Stimulated activated naive CD4-positive, alpha-beta T cell treated with Interleukin-2 at 50 U/mL for 16 hours (primary cell): ENCODE results near the gene PPM1J.
"Not testable (repeated sequence)": the region's sequence is repeated elsewhere in the genome, so short reads cannot be mapped to it uniquely, and the experiment has no call there.

Experiments used
- DNase-seq: peaks from one replicate; lab custom pipeline; 2025; lab: John Stamatoyannopoulos, UW

PPM1J gene

DNA sequence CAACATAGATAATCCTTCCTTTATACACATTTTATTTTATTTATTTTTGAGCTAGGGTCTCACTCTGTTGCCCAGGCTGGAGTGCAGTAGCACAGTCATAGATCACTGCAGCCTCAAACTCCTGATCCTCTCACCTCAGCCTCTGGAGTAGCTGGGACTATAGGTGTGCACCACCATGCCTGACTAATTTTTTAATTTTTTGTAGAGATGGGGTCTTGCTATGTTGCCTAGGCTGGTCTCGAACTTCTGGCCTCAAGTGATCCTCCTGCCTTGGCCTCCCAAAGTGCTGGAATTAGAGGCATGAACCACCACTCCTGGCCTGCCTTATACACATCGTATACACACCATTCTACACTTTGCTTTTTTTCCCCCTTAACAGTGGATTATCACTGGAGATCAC, 6.2 kb upstream of the PPM1J start:
- DNase-seq, result not testable (repeated sequence)

DNA sequence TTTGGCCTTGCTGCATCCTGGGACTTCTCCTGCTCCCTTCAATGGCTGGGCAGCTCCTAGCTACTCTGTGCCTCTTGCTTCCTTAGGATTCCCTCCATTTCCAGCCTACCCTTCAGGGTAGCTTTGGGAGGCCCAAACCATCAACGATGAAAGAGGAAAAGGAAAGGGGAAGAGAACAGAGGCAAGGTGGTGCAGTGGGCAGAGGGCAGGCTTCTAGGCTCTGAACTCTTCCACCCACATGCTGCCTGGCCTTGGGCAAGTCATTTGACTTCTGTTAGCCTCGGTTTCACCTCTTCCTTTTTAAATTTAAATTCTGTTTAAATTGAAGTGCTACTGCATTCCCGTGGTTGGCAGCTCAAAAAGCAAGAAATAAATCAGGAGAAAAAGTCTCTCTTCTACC, 5.7 kb upstream of the PPM1J start:
- no peak for DNase-seq

DNA sequence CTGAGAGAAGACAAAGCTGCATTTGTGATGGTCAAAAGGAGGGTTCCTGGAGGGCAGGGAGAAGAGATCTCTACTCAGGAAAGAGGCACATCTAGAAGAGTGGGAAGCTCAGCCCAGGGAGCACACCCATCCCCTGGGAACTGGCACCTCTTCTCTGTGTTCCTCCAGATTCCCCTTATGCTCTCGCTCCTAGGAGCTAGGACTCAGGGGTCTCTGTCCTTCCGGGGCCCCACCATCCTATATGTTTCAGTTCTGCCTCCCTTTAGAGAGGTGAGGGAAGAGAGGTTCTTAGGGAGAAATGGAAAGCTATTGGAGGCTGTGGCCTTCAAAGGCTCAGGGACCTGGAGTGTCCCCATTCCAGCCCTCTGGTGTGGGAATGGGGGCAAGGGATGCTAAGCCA, 4.6 kb upstream of the PPM1J start:
- DNase-seq, result no peak

DNA sequence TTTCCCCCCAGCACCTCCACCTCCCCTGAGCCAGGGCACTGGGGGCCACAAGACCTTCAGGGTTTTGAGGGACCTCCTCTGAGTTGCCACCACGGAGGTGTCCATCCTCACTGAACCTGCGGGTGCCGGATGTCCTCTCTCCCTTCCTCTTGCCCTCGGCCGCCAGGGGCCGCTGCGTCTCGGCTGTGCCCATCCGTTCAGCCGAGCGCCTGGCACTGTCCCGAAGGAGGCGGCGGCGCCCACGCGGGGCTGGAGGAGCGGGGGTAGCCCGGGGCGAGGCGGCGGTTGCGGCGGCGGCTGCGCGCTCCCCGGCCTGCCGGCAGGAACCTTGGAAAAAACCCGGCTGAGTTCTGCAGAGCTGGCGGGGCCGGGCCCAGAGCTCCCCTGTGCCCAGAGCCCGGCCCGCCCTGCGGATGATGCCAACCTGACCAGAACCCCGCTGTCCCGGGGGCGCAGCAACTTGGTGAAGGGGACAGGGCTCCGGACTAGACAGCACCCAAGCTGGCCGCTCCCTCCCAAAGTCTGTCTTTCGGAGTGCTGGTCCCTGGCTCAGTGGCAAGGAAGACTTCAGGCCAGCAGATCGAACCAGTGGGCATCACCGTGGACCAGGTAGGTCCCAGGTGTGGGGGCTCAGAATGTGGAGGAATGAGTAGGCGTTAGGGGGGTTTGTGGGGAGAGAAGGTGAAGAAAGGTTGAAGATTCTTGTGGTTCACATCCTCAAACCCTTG, 3.7 kb upstream of the PPM1J start:
- DNase-seq, result peak; percentile 76

DNA sequence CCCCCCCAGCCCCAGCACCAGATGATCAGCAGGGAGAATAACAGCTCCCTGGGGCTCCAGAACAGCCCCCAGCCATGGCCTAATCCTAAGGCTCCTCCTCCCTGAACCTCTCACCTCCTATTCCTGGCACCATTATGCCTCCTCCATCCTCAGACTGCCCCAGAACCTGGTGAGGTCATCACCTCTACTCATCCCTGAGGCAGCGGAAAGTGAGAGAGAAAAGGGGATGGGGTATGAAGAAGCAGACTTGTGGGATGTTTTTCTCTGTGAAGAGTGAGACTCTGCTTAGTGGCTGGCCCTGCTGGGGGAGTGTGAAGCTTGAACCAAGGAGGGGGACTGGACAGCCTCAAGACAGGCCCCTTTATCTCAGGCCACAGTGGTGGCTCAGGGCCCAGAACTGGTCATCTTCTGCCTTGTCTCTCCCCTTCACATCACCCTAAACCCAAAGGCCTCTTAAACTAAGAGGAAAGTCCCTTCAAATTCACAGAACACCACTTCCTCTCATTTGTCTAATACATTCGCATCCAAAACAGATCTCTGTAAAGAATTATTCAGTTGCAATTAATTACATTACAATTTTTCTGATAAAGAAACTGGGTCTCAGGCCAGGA, 2.2 kb upstream of the PPM1J start:
- DNase-seq, result no peak

DNA sequence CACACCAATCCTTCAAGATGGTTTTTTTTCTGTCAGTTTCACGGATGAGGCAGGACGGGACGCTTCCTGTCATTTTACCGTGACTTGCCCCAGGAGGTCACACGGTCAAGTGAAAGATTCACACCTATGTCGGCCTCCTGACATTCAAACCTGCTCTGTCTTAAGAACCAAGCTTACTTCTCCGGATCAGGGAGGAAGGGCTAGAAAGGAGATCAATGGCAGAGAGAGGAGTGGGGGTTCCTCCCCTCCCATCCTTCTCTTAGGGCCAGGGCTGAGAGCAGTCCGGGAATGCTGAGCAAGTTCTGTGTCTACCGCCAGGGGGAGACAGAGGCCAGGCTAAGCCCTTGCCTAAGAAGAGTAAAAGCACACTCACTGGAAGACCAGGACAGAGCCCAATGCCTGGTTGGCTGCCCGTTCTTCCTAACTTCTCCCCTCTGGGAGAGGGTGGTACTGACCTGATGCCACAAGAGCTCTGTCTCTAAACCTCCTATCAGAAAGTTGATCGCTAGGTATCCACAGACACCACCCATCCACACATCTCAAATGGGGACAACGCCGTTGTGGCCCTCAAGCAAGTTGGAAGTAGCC, 1.1 kb upstream of the PPM1J start:
- DNase-seq, result peak; percentile 72

DNA sequence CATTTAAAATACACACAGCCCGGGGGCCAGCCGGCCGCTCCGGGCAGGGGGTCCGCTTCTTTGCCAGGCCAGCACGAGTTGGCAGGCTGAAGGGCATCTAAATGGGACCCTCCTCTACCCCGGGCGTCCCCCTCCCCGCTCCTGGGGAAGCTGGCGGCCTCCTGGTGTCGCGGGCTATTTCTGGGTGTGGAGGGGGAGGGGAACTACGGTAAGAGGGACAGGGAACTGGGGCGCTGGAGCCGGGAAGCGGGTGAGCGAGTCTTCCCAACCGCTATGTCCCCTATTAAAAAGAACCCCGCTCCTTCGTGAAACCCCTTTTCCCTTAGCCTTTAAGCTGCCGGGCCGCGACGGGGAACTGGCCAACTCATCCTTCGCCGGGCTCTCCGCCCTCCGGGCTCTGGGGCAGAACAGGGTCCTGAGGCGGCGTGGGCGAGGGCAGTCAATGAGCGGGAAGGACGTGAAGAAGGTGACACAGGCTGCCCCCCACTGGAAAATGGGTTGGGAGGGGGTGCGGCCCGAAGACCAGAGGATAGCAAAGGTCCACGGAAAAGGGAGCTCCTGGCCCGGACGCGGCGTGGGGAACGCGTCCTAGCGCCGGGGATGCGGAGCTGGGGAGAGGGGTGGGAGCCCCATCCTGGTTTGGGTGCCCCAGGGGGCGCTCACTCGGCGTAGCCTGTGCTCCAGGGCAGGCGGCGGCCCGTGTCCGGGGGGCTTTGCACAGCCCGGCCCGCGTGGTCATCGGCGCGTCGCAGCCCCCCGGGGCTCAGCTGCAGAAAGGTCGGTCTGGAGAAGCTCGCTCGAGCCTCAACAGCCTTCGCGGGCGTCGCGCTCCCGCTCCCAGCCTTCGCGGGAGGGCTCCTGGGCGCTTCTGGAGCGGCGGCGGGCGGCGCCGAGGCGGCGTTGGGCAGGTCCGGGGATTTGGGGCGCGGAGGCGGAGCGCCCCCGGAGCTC, 544 bp downstream of the PPM1J start:
- no peak for DNase-seq

DNA sequence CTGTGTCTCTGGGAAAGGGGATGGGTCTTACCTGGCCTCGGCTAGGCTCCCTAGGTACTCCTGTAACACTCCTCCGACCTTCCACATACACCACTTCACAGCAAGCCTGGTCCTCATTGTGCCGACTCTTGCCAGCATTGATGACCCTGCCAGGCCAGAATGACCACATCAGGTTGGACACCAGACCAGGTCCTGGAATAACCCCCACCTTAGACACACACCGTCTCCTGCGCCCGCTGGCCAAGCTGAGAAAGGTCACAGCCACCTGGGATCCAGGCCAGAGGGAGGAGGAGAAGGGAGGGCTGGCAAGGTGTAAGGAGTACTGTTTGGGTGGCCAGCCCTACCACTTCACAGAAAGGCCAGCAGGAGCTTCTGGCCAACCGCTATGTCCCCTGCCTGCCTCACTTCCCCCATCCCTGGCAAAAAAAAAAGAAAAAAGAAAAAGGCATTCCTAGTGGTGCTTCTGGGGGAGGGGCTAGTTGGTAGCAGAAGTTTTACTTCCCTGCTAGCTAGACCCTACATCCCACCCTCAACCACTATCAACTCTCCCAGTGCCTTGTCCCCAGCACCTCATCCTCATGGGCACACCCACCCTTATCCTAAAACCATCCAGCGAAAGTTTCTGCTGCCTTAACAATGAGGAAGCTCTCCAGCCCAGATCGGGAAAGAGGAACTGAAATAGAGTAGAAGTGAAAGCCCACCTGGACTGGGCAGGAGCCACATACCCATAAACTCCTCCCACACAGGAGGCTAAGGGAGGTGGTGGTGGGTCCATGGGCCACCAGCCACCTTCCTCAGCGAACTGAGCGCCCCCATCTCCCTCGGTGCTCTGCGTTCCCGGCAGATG, 1.4 kb downstream of the PPM1J start:
- no peak for DNase-seq

DNA sequence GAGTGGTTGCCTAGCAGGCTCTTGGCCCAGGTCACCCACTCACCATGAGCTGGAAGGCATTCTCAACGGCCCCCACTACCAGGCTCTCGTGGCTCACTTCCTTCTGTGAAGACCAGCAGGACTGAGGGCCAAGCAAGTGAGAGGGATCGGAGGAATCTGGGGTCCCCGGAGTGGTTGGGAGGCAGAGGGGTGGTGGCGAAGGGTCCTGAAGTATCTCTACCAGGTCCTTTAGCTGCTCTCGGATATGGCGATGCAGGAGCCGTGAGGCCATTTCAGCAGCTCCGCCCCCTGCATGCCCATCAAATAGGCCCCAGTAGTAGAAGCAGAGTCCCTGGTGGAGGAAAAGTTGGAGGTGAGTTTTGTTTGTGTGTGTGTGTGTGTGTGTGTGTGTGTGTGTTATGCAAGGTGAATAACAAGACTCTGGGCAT, 2.4 kb downstream of the PPM1J start:
- DNase-seq, result no peak

DNA sequence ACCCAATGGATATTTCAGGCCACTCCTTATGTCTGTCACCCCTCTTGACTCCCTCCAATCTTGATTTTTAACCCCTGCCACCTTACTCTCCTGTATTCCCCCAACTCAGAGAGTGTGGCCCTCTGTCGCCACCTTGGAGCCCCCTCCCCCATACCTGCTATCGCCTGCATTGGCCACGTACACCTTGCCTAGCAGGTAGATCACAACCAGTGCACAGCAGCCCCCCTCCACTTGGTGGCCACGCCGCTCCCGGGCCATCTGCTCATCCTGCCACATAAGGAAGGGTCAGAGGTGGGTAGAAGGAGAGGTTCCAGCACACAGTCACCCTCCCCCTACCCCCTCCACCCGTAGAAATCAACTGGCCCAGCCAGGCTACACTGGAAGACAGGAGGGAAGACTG, 2.9 kb downstream of the PPM1J start:
- no peak for DNase-seq

DNA sequence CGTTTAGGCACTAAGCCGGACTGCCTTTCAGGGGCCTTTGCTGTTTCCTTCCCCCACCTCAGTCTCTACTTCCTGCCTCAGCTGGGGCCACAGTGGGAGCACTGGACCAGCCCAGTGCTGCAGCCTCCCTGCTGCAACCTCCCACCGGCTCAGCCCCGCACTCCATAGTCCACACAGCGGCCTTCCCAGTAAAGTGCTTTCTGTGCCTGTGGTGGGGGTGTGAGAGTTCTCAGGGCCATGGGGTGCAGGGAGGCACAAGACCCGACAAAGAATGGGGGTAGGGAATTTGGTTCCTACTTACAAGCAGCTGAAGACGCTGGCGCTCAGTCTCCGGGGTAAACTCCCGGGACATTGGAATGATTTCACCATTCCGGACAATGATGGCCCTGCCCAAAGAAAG, 3.5 kb downstream of the PPM1J start:
- no peak for DNase-seq

DNA sequence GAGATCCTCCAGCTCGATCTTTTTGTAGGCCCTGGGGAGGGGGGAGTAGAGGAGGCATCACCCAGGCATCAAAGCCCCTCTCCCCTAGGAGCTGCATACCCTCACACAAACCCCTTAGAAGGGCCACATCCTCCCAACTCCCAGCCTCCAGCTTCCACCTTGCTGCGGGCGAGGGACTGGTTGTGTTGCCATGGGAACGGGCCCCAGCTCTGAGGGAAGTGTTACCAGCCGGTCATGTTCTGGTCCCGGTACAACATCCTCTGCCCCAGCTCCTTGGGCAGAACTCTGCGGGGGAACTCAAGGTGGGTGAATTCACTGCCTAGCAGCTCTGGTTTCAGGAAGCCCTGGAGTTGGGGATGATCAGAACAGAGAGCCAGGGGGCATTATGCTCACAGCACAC, 4.1 kb downstream of the PPM1J start:
- no peak for DNase-seq

DNA sequence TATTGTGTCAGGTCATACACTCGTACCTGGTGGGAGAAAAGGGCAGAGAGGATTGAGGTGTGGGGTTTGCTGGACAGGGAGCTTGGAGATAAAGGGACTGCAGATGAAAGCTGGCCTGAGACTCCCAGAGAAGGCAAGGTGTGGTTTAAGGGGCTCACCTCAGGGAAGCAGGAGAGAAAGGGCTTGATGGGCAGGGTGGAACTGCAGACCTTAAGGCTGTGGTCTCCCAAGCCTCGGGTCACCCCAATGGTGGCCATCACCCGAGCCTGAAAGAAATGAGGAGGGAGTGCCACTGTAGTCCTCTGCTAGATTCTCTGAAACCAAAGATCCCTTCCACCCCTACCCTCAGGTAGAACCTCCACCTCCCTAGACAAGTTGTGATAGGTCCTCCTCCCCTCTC, 4.5 kb downstream of the PPM1J start:
- DNase-seq, result no peak

DNA sequence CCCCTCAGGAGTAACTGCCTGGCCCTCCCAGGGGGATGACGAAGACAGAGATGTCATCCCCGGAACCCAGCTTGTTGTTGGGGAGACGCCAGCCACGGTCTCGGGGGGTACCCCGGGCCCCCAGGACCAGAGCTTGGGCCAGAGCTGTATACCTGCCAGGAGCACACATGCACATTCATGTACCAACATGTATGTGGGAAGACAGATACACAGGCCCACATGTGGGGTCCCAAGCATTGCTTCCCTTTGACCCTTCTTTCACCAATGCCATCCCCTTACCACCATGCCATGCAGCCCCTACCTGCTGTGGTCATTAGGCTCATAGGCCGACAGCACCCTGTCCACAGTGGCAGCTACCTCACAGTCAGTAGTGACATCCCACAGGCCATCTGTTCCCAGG, 5.0 kb downstream of the PPM1J start:
- DNase-seq, result no peak

DNA sequence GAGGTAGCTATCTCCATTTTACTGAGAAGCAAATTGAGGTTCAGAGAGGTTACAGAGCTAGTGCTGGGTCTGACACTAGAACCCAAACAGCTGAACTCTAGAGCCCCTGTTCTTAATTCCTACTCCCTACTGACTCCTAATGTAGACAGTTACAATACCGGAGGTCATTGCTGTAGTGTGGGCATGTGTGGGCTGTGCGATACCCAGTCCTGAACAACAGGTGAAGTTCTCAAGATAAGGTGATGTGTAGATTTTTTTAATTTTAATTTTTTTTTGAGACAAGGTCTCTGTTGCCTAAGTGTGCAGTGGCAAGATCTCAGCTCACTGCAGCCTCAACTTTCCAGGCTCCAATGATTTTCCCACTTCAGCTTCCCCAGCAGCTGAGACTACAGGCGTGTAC, 6.6 kb downstream of the PPM1J start:
- DNase-seq, result no peak

DNA sequence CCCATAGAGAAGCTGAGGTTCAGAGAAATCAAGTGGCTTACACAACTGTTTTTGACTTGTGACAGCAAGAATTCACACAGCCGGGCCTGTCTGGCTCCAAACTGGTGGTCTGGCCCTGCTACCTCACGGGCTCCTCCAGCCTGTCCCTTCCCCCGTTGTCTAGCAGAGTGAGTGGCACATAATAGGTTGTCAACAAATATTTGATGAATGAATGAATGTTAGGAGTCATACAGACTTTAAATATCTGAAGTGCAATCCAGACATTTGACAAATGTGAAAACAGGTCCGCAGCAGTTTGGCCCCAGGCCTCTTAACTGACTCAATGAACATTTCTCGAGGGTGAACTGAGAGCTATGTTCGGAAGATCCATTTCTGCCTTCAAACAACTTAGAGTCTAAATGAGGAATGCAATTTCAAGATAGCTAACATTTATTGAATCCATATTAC, 7.1 kb downstream of the PPM1J start:
- no peak for DNase-seq

DNA sequence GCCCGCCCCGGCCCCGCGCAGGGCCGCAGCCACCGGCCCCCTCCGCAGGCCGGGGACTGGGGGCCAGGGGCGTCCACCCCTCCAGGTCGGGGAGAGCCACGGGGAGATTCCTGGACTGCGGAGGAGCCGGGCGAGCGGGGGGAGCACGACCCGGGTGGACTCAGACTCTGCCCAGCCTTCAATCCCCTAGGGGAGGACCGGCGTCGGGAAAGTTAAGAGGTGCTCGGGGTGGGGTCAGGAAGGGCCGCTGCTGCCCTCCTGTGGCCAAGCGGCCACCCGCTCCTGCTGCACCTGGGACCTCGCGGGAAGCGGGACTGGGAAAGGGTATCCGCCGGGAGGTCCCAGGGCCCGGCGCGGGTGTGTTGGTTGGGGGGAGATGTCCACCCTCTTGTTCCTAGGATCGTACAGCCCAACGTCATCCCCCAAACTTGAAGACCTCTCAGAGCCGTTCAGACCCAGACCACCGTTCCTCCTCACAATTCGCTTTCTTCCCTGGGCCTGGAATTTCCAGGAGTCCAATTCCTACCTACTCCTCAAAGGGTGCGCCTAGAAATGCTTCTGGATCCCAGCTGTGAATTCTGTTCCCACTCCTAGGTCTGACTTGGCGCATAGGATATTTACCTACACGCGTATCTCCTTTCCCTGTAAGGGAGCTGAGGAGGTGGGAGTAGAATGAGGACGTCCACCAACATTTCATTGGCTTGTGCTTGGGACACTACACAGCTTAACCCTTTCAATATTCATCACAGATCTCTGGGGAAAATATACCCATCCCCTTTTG, 7.7 kb downstream of the PPM1J start:
- peak; percentile 46 for DNase-seq

DNA sequence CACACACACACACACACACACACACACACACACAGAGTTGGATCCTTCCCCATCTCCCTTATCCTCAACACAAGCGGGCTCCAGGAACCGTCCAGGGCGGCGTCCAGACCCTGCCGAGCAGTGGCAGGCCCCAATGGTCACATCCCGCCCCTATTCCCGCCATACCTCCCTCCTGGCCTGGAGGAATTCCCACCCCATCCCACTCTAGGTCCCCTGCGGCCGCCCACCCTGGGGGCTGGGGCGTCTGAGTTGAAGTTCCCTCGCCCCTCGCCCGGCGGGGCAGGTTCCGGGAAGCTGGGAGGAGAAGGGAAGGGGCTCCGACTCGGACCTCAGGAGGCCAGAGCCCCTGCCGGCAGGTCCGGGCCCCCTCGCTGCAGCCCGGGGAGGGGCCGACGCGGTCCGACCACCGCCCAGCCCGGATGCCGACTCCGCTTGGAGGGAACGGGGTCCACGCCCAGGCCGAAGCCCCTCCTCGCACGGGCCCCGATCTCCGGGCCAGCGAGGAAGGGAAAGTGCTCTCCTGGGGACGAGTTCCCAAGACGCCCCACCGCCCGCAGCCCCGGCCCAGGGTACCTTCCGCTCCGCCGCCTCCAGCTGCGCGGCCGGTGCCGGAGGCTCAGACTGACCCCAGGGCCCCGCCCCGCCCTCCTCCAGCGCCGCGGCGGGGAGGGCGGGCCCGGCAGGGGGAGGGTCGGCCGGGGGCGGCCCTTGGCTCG, 8.5 kb downstream of the PPM1J start, which contains the start of gene RHOC:
Gene RHOC, minus strand, starts transcription at position 623 of the 716 bp plus-strand sequence. CDS start 3,328 bp downstream, outside the sequence.
- DNase-seq, result peak; percentile 20

DNA sequence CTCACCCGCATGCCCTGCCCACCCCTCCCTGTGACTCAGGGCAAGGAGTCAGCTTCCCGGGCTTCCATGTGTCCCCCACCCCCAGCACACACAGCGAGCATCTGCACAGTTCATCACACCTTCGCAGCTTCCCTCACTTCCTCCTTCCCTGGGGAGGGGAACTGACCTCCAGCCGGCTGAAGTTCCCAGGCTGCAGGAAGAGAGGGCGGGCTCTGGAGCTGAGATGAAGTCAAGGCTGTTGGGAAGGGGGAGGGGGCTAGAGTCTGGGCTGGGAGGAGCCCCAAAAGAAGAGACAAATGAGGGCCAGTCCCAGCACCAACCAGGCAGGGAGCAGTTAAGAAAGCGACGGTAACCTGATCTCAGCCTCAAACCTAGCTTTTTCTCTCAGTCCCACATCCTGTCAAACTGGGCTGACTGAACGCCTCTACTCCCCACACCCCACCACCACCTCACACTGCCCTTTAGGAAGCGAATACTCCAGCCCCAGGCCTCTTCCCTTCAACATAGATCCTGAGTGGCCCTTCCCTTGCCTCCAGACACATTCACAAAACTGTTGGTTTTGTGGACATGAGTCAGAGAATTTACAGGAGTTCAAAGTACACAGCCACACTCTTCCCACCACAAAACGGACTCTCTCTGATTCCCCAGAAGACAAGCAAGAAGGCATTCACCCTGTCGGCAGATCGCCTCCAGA, 10.1 kb downstream of the PPM1J start:
- DNase-seq, result no peak
